ENCODE data around the gene PTPRT.

DNA sequence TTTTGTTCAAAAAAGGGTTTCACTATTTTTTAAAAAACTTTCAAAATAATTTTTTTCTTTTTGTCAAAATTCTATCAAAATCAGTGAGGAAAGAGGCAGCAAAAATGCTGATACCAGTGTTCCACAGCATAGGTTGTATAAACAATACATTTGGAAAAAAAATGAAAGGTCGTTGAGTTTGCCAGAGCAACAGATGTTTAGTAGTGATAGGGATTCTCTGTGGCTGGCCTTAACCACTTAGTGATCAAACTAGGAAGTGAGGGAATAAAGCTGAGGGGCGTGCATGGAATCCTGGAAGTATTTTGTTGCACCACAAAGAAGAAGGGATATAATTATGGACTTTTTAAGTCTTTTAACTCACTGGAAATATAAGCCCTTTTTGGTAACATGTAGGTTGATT is 1016.3 kb downstream of the PTPRT start:
- TF ChIP-seq POLR2A (IDR thresholded peaks at IDR 0.05) (no peak), CTCF (IDR thresholded peaks at IDR 0.05) (no peak)

All from Peyer's patch (tissue), 4 donors.